Tibial nerve (tissue), 4 donors: ENCODE measurements around the gene MPZL1. TPM values are rescaled to one million over a fixed set of nuclear protein-coding genes. Genes with fewer than 3 reads are reported as not detected.
A peak's percentile ranks its signal among the peaks of the same experiment; 100 is the strongest.

Source experiments
- DNase-seq, 2 donors: peaks; one replicate each; pipeline ENCODE4 v3.0.0-alpha.2; 2019; ENCODE audit warnings: low spot score in 2 of 2
- H3K27ac ChIP-seq, 4 donors: fragments of 200-600 bp; sonication (generic) in 3 of 4; one replicate each; pipeline ENCODE4 v1.5.1; 2017 to 2019; ENCODE audit warnings: mild to moderate bottlenecking in 1 of 4
- H3K27me3 ChIP-seq, 2 donors: fragments of 200-600 bp; sonication (generic) in 1 of 2; one replicate each; pipeline versions ENCODE4 v1.5.1 to v1.6.0; 2017 to 2019
- H3K36me3 ChIP-seq, 3 donors: fragments of 200-600 bp; sonication (generic); one replicate each; pipeline ENCODE4 v1.5.1; 2018 to 2019
- H3K4me1 ChIP-seq, 4 donors: fragments of 200-600 bp; sonication (generic) in 3 of 4; one replicate each; pipeline ENCODE4 v1.5.1; 2017 to 2019
- H3K4me3 ChIP-seq, 4 donors: fragments of 200-600 bp; sonication (generic) in 3 of 4; one replicate each; pipeline ENCODE4 v1.5.1; 2017 to 2019; ENCODE audit warnings: mild to moderate bottlenecking in 1 of 4, moderate library complexity in 1 of 4
- H3K9me3 ChIP-seq, 4 donors: fragments of 200-600 bp; sonication (generic) in 3 of 4; one replicate each; pipeline ENCODE4 v1.5.1; 2017 to 2019
- EP300 ChIP-seq, 2 donors: sonication (generic); formaldehyde crosslinking; IDR thresholded peaks; one replicate each; pipeline ENCODE4 v1.6.1; 2017; ENCODE audit warnings: antibody characterized with exemption in 2 of 2, mild to moderate bottlenecking in 1 of 2
- POLR2A ChIP-seq, 2 donors: fragments of 450-650 bp; IDR thresholded peaks; one replicate each; pipeline ENCODE4 v1.6.1; 2017; ENCODE audit warnings: antibody characterized with exemption in 2 of 2, mild to moderate bottlenecking in 2 of 2, moderate library complexity in 2 of 2
- WGBS, 2 donors: methylation state at CpG; one replicate each; pipeline ENCODE4 v1.1.5; 2018; 5-methylcytosine and 5-hydroxymethylcytosine counted together
- total RNA-seq, 4 donors: library from RNA; depleted of rRNA; stranded (reverse); fragments of >200 nt; gene quantifications; one replicate each; pipeline ENCODE4 v1.1.0, GENCODE V29; 2016
- TF ChIP-seq, protein P1 (sequence below), 5 experiments: fragments of 200-600 bp in 3 of 5; fragments of 450-650 bp in 2 of 5; sonication (generic) in 3 of 5; IDR thresholded peaks; one replicate each; pipeline ENCODE4 v1.5.1; 2016 to 2019; ENCODE audit warnings: antibody characterized with exemption in 5 of 5, mild to moderate bottlenecking in 3 of 5, moderate library complexity in 2 of 5

MPZL1 gene
- total RNA-seq = 10 to 100 TPM; 50.1 to 76.0 (median 71.7) TPM

DNA sequence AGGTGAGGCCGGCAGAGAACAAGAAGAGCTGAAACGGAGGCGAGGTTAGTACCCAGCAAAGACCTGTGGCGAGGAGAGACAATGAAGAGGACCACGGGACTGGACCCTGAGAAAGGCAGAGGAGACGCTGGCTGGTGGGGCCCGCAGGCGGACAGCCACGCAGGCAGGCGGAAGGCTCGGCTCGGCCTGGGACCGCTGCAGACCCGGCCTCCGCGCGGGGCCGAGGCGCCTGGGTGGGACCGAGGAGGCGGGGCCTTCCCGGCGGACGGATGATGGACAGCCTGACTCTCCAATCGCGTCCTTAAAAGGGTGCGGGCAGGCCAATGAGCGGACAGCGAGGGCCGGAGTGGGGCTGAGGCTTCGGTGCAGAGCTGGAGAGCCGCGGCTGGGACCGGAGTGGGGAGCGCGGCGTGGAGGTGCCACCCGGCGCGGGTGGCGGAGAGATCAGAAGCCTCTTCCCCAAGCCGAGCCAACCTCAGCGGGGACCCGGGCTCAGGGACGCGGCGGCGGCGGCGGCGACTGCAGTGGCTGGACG, at the start of gene MPZL1:
MPZL1 (plus strand) TSS at position 366 of the 535 bp plus-strand sequence. CDS start 170 bp downstream, outside the sequence.
- Histone ChIP-seq H3K27ac (peak within 1 kb of the TSS; percentile 58 to 88 (median 86)), H3K9me3 (no peaks in the 10 kb centered on the region), H3K4me1 (peaks cover 0 to 40% (median 11%) of the 10 kb centered on the region in 4 donors), H3K36me3 (no peaks in the 10 kb centered on the region), H3K4me3 (peak within 1 kb of the TSS; percentile 75 to 96 (median 88)), H3K27me3 (no peaks in the 10 kb centered on the region)
- WGBS, 2 donors = 0 to 1% methylated on average over 48 to 52 of the region's 52 CpGs
- DNase-seq = peak; percentile 93 to 98
- peak in 1 of 2 donors; percentile 79 for TF ChIP-seq EP300 (IDR thresholded peaks at IDR 0.05)
- TF ChIP-seq POLR2A (IDR thresholded peaks at IDR 0.05) = peak; percentile 63 to 76
- TF ChIP-seq, protein P1, sequence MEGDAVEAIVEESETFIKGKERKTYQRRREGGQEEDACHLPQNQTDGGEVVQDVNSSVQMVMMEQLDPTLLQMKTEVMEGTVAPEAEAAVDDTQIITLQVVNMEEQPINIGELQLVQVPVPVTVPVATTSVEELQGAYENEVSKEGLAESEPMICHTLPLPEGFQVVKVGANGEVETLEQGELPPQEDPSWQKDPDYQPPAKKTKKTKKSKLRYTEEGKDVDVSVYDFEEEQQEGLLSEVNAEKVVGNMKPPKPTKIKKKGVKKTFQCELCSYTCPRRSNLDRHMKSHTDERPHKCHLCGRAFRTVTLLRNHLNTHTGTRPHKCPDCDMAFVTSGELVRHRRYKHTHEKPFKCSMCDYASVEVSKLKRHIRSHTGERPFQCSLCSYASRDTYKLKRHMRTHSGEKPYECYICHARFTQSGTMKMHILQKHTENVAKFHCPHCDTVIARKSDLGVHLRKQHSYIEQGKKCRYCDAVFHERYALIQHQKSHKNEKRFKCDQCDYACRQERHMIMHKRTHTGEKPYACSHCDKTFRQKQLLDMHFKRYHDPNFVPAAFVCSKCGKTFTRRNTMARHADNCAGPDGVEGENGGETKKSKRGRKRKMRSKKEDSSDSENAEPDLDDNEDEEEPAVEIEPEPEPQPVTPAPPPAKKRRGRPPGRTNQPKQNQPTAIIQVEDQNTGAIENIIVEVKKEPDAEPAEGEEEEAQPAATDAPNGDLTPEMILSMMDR (IDR thresholded peaks at IDR 0.05) = no peak

- TF ChIP-seq POLR2A (IDR thresholded peaks at IDR 0.05) (no peak), EP300 (IDR thresholded peaks at IDR 0.05) (no peak)
- TF ChIP-seq, protein P1 (IDR thresholded peaks at IDR 0.05) = no peak
- H3K27ac ChIP-seq = no peak overlapping the region
- no peaks in the 10 kb centered on the region for H3K27me3 ChIP-seq
- DNase-seq = no peak
- 76 to 94% methylated on average over 4 of the region's 4 CpGs for WGBS, 2 donors
- H3K36me3 ChIP-seq = no peaks in the 10 kb centered on the region
- no peak overlapping the region for H3K4me3 ChIP-seq
- no peaks in the 10 kb centered on the region for H3K9me3 ChIP-seq
- peaks cover 0 to 6% (median 0%) of the 10 kb centered on the region in 4 donors for H3K4me1 ChIP-seq
Measured at GRCh38 chr1:167672831-167673230, 49.0 kb upstream of the MPZL1 start.

DNA sequence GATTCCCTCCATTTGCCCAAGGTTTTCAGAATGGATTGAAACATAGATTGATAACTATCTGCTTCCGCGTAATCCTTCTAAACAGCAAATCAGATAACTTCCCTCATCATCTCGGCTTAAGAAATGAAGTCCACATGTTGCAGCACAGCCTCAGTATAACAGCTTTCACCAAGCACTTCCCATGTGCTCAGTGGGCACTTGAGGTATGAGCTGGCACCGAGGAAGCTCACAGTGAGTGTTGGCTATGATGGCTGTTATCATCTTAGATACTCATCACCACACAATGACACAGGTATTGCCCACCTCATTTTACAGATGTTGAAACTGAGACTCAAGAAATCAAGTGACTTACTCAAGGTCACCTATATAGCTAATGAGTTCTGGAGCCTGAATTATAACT, 48.5 kb upstream of the MPZL1 start:
- peaks cover 0 to 6% (median 0%) of the 10 kb centered on the region in 4 donors for H3K4me1 ChIP-seq
- H3K27ac ChIP-seq = no peak overlapping the region
- 86 to 89% methylated on average over 4 of the region's 4 CpGs for WGBS, 2 donors
- no peaks in the 10 kb centered on the region for H3K9me3 ChIP-seq
- H3K4me3 ChIP-seq = no peak overlapping the region
- no peak for TF ChIP-seq POLR2A (IDR thresholded peaks at IDR 0.05)
- TF ChIP-seq, protein P1 (IDR thresholded peaks at IDR 0.05) = no peak
- no peak for TF ChIP-seq EP300 (IDR thresholded peaks at IDR 0.05)
- H3K27me3 ChIP-seq = no peaks in the 10 kb centered on the region
- no peak for DNase-seq
- no peaks in the 10 kb centered on the region for H3K36me3 ChIP-seq

DNA sequence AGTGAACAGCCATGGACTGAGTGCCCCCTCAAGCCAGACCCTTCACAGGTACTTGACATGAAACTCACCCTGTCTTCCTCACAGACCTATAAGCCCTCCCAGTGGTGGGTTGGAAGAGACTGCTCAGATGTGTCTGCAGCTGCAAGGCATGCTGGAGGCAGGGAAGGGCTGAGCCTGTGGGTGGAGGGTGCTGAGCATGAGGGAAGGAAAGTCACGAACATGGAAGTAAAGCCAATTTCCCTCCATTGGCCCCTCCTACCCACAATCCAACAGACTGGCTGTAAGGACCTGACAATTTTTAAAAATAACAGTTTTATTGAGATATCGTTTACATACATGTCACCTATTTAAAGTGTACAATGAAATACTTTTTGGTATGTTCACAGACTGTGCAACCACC, 47.6 kb upstream of the MPZL1 start:
- Histone ChIP-seq H3K27ac (no peak overlapping the region), H3K4me1 (peaks cover 0 to 1% (median 0%) of the 10 kb centered on the region in 4 donors), H3K27me3 (no peaks in the 10 kb centered on the region), H3K9me3 (no peaks in the 10 kb centered on the region), H3K4me3 (no peak overlapping the region), H3K36me3 (no peaks in the 10 kb centered on the region)
- no peak for TF ChIP-seq EP300 (IDR thresholded peaks at IDR 0.05)
- TF ChIP-seq, protein P1 (IDR thresholded peaks at IDR 0.05) = no peak
- no peak for TF ChIP-seq POLR2A (IDR thresholded peaks at IDR 0.05)
- DNase-seq = no peak
- 73 to 74% methylated on average over 2 of the region's 2 CpGs for WGBS, 2 donors

GRCh38 chr1:167675440-167675839, 46.3 kb upstream of the MPZL1 start:
- Histone ChIP-seq H3K27ac (no peak overlapping the region), H3K9me3 (no peaks in the 10 kb centered on the region), H3K27me3 (no peaks in the 10 kb centered on the region), H3K4me3 (no peak overlapping the region), H3K4me1 (no peaks in the 10 kb centered on the region), H3K36me3 (no peaks in the 10 kb centered on the region)
- 81 to 83% methylated on average over 5 of the region's 5 CpGs for WGBS, 2 donors
- TF ChIP-seq, protein P1 (IDR thresholded peaks at IDR 0.05) = no peak
- TF ChIP-seq POLR2A (IDR thresholded peaks at IDR 0.05) = no peak
- no peak for TF ChIP-seq EP300 (IDR thresholded peaks at IDR 0.05)
- no peak for DNase-seq
